HG03039 (cell line): Measurements from ENCODE around the gene SMIM36.
"Not testable (repeated sequence)": the region's sequence is repeated elsewhere in the genome, so short reads cannot be mapped to it uniquely, and the experiment has no call there.

Experiments used
- ATAC-seq: cut with Tn5 transposase; IDR thresholded peaks from one replicate; pipeline ENCODE4 v1.9.1; 2021; ENCODE audit warnings: mild to moderate bottlenecking, moderate library complexity; ENCODE audit not compliant: unreplicated experiment

The SMIM36 gene

GRCh38 chr17:55510986-55511721, at the start of gene SMIM36:
TSS of gene SMIM36 (minus strand) at chr17:55511452.
- no peak for ATAC-seq

DNA sequence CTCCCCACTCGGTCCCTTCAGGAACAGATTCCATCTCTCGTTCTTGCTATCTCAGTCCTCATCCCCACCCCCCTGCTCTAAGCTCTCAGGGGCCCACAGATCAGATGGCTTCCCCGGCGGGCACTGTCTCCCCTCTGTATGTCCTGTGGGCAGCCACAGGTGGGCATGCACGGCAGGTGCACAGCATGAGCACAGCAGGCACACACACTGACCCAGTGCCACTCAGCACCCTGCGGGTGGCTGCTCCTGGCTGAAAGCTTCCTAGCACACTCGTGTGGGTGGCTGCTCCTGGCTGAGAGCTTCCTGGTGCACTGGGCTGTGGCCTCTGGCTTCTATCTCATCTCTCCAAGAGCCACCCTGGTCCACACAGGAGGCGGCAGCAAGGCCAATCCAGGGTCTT, 44.5 kb upstream of the SMIM36 start:
- no peak for ATAC-seq

DNA sequence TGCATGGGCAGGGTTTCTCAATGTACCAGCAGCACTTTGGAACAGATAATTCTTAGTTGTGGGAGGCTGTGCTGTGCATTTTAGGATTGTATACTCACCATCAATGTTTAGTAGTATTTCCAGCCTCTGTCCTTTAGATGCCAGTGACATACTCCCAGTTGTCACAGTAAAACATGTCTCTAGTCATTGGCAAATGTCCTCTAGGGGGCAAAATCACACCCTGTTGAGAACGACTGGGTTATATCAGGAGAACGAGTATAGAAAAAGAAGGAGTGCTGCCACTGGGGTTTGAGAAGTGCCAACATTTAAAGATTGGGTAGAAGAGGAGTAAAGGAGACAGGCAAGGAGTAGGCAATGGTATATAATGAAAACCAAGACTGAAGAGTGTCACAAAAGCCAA, 37.9 kb upstream of the SMIM36 start:
- ATAC-seq: no peak

DNA sequence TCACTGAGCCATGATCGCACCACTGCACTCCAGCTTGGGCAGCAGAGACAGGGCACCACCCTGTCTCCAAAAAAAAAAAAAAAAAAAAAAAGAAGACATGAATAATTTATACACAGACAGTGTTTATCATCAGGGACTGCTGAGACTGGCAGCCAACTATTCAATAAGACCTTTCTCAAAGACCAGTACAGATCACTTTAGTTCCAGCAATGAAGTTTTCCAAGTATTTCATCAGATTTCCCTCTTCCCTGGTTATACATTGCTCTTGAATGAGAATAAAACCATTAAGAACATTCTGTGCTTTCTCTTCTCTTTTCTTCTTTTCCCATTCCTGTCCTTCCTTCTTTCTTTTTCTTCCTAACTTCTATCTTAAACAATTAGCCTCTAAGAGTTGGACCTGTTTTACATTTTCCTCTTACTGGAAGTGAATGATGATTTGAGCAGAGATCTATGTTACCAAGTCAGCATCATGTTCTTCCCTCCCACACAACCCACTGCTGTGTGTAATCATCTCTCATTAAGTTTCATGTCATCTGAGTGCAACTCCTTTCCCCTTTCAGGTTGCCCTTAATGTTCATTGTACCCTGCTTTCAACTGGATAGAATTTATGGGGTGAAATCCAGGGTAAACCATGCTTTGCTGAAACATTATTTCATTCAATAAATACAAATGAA, 35.9 kb upstream of the SMIM36 start:
- ATAC-seq: no peak

DNA sequence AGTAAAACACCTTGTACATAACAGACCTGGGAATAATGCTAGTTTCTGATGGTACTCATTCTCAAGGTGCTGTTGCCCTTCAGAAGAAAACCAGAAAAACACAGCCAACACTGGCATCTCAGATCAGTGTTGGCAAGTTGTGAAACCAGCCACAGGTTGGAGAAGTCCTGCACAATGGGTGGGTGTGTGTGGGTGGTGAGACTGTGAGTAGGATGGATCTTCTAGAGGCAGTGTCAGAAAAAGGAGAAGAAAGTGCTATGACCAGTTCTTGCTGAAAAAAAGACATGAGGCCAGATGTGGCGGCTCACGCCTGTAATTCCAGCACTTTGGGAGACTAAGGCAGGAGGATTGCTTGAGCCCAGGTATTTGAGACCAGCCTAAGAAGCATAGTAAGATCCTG, 35.2 kb upstream of the SMIM36 start:
- no peak for ATAC-seq

- no peak for ATAC-seq
These were observed 34.6 kb upstream of the SMIM36 start for GRCh38 chr17:55545806-55546205.

GRCh38 chr17:55543709-55544108, 32.5 kb upstream of the SMIM36 start:
- ATAC-seq: no peak

DNA sequence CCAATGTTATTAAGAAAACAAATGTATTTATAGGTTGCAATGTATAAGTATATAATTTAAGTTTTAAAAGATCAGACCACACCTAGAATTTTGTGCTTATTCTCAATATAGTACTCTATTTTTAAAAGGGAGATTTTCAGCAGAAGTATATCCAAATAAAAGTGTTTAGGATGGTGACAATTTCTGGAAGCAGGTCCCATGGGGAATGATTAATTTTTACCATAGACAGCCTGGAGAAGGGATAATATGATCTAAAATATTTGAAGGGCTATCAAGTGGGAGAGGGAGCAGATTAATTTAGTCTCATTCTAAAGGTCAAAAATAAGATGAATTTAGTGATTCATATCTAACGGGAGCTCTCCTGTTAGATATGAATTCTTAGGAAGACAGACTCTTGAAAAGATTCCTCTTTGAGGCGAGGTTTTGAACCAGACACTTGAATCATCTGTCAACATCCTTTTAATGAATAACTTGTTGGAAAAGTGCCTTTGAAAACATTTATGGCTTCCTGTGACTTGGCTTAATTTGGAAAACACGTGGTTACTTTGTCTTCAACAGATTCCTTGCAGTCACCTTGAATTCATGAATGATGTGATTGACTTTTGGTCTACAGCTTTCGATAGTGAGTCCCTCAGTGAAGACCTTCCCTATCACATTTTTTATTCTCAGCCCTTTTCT, 29.3 kb upstream of the SMIM36 start:
- ATAC-seq: no peak

- no peak for ATAC-seq
These were observed 25.0 kb upstream of the SMIM36 start for GRCh38 chr17:55536205-55536604.

DNA sequence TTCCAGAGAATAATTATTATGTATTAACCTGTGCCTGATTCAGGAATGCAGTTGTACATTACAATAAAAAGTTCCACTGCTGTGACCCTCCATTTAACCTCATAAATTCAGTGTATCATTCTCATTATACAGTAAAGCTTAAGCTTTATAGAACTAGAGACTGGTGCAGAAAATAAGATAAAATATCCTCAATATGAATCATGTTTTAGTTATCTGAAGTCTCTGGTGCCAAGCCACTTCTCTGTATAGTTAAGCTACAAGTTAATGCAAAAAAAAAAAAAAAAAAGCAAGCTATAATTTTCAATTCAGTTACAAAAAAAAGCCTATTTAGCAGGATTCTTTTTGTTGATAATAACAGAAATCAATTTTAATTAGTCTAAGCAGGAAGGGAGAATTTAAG, 22.4 kb upstream of the SMIM36 start:
- no peak for ATAC-seq

DNA sequence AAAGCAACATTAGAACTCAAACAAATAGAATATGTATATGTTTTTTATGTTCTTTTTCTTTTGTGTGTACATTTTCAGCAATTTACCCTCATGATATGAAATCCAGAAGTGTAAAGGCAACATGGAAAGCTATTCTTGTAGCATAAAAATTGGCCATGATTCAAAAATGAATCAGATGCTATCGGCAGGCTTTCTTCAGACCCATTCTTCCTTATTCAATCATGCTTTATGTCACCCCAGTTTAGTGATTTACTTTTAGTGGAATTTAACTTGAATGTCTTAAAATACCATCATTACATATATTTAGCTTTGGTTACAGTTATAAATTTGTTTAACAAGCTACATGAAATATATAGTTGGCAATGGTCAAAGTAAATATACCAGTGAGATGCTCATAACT, 21.4 kb upstream of the SMIM36 start:
- no peak for ATAC-seq

DNA sequence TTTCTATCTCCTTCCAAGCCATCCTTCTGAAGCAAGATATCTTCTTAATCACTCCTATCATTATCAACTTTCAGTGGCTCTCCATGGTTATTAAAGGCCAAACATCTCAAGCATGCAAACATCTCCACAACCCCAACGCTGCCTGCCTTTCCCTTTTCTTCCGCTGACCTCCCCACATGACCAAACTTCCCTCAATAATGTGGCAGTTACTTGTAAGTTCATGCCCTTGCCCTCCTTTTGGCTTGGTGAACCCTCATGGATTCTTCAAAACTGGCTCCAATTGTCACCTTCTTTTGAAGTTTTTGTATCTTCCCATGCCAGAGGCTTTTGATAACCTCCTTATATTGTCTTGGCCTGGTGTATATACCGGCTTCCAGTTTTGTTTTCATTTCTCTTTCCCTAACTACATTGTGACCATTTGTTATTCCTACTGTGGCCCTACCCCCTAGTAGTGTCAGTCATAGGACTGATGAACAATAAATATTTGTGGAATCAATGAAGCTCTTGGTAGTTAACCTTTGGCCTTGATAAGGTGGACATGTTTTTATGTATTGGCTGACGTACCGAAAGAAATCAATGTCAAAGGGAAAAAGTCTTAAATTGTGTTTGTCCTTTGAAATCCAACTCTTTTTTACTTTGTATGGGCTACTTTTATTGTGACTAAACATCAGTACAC, 19.9 kb upstream of the SMIM36 start:
- no peak for ATAC-seq

- ATAC-seq: no peak
These were observed 18.8 kb upstream of the SMIM36 start for GRCh38 chr17:55530064-55530463.

GRCh38 chr17:55527540-55528118, 16.4 kb upstream of the SMIM36 start:
- no peak for ATAC-seq

DNA sequence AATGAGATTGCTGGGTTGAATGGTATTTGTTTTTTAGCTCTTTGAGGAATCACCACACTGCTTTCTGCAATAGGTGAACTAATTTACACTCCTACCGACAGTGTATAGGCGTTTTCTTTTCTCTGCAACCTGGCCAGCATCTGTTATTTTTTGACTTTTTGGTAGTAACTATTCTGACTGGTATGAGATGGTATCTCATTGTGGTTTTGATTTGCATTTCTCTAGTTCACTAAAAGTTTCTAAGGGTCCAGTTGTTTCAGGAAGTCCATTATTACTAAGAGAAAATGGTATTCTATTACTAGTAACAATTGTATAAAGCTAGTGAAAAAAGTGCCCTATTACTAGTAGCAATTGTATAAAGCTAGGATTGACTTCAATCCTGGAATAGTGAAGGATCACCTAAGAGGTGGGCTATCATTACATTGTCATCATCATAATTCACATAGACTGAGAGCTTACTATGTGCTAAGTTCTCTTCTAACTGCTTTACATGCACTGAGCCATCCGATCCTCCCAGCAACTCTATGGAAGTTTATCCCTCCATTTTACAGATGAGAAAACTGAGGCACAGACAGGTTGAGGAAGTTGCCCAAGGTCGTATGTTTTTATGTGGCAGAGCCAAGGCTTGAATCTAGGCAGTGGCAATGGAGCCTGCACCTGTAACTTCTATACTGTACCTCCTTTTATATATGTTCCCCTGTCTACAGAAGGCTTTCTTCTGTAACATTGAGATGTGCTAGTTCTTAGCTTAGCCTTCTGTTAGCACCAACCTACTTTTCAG, 13.4 kb upstream of the SMIM36 start:
- peak; percentile 64 for ATAC-seq

DNA sequence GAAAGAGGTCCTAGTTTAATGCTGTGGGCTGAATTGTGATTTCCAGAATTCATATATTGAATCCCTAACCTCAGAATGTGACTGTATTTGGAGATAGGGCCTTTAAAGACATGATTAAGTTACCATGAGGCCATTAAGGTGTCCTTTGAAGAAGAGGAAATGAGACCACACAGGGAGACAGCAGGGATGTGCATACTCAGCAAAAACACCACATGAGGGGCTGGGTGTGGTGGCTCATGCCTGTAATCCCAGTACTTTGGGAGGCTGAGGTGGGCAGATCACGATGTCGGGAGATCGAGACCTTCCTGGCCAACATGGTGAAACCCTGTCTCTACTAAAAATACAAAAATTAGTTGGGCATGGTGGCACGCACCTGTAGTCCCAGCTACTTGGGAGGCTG, 11.8 kb upstream of the SMIM36 start:
- not testable (repeated sequence) for ATAC-seq

DNA sequence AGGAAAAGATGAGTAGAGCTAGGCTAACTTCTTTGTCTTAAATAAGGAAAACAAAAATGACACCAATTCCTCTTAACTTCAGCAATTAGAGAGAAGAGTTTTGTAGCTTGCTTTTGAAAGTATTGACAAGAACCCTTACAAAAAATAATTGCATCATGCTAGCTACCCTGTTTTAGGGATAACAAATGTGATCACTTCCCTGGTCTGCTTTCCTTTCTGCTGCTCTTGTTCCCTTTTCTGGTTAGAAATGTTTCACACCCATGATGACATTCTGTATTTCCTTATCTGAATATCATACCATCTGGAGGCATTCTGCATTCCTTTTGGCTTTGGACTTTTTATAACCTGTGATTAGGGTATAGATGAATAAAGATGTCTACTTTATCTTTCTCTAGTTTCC, 9.9 kb upstream of the SMIM36 start:
- ATAC-seq: no peak

- ATAC-seq: no peak
These were observed 9.2 kb upstream of the SMIM36 start for GRCh38 chr17:55520402-55520801.

GRCh38 chr17:55518510-55518909, 7.3 kb upstream of the SMIM36 start:
- no peak for ATAC-seq

- no peak for ATAC-seq
These were observed 2.8 kb upstream of the SMIM36 start for GRCh38 chr17:55513885-55514590.
